ENCODE measurements around the gene REC8. TPM values are rescaled to one million over a fixed set of nuclear protein-coding genes. Genes with fewer than 3 reads are reported as not detected.

The REC8 gene
- total and polyA plus RNA-seq, 2 of the 13 experiments (the other 11 are each of a cell fraction or from before 2014, with no cell fraction given), result 3.4 to 14.7 TPM

DNA sequence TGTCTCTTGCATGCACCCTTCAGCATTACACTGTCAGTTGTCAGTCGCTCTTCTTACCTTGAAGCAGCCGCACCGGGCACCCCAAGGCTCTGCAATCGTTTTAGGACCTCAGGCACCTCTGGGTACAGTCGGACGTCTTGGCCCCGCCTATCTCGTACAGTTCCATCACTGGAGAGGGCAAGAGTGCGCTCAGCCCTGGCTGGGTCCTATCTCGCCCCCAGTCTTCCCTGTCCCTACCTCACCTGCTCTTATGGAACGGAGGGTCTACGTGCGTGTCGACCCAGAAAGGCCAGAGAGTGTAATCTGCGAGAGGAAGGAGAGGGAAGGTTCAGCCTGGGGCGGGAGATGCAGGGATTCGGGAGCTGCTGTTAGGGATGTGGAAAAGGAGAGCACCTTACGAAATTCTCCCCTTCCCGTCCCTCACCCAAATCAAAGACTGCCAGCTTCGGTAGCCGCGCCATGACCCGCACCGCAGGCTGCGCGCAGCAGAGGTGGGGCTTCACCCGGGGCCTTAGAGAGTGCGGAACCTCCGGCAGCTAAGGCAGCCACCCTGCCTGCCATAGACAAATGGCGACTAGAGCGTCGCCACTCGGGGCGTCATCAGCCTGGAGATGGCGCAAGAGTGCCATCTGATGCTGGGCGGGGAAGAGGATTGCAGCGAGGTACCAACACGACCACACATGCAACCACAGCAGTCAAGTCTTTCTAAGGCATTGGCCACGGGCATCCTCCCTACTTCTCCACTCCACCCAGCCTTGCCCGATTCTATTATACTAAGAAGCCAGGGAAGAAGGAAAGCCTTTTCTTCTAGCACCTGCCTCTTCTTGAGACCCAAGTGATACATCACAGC, 43.8 kb downstream of the REC8 start, which contains the start of gene MDP1 (continued):
- TF ChIP-seq, protein P1, sequence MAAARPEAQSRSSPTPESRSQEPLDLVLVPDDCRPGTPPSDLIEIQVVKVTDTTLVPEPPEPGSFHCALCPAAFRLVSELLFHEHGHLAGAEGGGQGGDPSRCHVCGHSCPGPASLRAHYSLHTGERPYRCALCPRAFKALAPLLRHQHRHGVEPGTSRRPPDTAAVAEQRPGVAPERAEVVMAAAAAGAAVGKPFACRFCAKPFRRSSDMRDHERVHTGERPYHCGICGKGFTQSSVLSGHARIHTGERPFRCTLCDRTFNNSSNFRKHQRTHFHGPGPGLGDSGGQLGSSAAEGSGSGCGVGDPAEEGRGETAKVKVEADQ (CRISPR knock-in tag; IDR thresholded peaks at IDR 0.05; ENCODE audit: borderline replicate concordance), result no peak
- TF ChIP-seq ZNF546 (CRISPR knock-in tag; conservative IDR thresholded peaks at IDR 0.05), result peak; percentile 99
- peak; percentile 99 for TF ChIP-seq ZNF510 (CRISPR knock-in tag; IDR thresholded peaks at IDR 0.05; ENCODE audit: low read depth)
- TF ChIP-seq, protein P2, sequence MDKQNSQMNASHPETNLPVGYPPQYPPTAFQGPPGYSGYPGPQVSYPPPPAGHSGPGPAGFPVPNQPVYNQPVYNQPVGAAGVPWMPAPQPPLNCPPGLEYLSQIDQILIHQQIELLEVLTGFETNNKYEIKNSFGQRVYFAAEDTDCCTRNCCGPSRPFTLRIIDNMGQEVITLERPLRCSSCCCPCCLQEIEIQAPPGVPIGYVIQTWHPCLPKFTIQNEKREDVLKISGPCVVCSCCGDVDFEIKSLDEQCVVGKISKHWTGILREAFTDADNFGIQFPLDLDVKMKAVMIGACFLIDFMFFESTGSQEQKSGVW (CRISPR knock-in tag; IDR thresholded peaks at IDR 0.05; ENCODE audit: borderline replicate concordance), result no peak
- no peak for TF ChIP-seq ZFP36 (IDR thresholded peaks at IDR 0.05; ENCODE audit: borderline replicate concordance, low read depth, low read length, partially characterized antibody)
- no peak for TF ChIP-seq ZNF33B (CRISPR knock-in tag; IDR thresholded peaks at IDR 0.05)
- peak; percentile 96 for TF ChIP-seq ZBTB7B (CRISPR knock-in tag; IDR thresholded peaks at IDR 0.05)
- TF ChIP-seq KDM1A (CRISPR knock-in tag; IDR thresholded peaks at IDR 0.05), result peak; percentile 94
- TF ChIP-seq, protein P3, sequence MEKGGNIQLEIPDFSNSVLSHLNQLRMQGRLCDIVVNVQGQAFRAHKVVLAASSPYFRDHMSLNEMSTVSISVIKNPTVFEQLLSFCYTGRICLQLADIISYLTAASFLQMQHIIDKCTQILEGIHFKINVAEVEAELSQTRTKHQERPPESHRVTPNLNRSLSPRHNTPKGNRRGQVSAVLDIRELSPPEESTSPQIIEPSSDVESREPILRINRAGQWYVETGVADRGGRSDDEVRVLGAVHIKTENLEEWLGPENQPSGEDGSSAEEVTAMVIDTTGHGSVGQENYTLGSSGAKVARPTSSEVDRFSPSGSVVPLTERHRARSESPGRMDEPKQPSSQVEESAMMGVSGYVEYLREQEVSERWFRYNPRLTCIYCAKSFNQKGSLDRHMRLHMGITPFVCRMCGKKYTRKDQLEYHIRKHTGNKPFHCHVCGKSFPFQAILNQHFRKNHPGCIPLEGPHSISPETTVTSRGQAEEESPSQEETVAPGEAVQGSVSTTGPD (CRISPR knock-in tag; IDR thresholded peaks at IDR 0.05), result peak; percentile 67
- peak; percentile 99 for TF ChIP-seq ZNF766 (CRISPR knock-in tag; IDR thresholded peaks at IDR 0.05; ENCODE audit: borderline replicate concordance)
- TF ChIP-seq FOXC1 (CRISPR knock-in tag; IDR thresholded peaks at IDR 0.05; ENCODE audit: borderline replicate concordance), result peak; percentile 98
- TF ChIP-seq, protein P4, sequence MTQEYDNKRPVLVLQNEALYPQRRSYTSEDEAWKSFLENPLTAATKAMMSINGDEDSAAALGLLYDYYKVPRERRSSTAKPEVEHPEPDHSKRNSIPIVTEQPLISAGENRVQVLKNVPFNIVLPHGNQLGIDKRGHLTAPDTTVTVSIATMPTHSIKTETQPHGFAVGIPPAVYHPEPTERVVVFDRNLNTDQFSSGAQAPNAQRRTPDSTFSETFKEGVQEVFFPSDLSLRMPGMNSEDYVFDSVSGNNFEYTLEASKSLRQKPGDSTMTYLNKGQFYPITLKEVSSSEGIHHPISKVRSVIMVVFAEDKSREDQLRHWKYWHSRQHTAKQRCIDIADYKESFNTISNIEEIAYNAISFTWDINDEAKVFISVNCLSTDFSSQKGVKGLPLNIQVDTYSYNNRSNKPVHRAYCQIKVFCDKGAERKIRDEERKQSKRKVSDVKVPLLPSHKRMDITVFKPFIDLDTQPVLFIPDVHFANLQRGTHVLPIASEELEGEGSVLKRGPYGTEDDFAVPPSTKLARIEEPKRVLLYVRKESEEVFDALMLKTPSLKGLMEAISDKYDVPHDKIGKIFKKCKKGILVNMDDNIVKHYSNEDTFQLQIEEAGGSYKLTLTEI (CRISPR knock-in tag; conservative IDR thresholded peaks at IDR 0.05), result no peak
- TF ChIP-seq, protein P5, sequence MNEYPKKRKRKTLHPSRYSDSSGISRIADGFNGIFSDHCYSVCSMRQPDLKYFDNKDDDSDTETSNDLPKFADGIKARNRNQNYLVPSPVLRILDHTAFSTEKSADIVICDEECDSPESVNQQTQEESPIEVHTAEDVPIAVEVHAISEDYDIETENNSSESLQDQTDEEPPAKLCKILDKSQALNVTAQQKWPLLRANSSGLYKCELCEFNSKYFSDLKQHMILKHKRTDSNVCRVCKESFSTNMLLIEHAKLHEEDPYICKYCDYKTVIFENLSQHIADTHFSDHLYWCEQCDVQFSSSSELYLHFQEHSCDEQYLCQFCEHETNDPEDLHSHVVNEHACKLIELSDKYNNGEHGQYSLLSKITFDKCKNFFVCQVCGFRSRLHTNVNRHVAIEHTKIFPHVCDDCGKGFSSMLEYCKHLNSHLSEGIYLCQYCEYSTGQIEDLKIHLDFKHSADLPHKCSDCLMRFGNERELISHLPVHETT (CRISPR knock-in tag; conservative IDR thresholded peaks at IDR 0.05), result peak; percentile 92
- TF ChIP-seq, protein P6, sequence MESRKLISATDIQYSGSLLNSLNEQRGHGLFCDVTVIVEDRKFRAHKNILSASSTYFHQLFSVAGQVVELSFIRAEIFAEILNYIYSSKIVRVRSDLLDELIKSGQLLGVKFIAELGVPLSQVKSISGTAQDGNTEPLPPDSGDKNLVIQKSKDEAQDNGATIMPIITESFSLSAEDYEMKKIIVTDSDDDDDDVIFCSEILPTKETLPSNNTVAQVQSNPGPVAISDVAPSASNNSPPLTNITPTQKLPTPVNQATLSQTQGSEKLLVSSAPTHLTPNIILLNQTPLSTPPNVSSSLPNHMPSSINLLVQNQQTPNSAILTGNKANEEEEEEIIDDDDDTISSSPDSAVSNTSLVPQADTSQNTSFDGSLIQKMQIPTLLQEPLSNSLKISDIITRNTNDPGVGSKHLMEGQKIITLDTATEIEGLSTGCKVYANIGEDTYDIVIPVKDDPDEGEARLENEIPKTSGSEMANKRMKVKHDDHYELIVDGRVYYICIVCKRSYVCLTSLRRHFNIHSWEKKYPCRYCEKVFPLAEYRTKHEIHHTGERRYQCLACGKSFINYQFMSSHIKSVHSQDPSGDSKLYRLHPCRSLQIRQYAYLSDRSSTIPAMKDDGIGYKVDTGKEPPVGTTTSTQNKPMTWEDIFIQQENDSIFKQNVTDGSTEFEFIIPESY (CRISPR knock-in tag; IDR thresholded peaks at IDR 0.05), result 0 out of 2 replicates have a peak, but pooled peaks have one; percentile 71
- TF ChIP-seq KLF12 (CRISPR knock-in tag; IDR thresholded peaks at IDR 0.05; ENCODE audit: borderline replicate concordance), result peak; percentile 99
- TF ChIP-seq ZNF501 (CRISPR knock-in tag; IDR thresholded peaks at IDR 0.05), result peak; percentile 99
- 0 out of 2 replicates have a peak, but pooled peaks have one; percentile 31 for TF ChIP-seq CHCHD3 (CRISPR knock-in tag; IDR thresholded peaks at IDR 0.05)
- TF ChIP-seq ZNF20 (CRISPR knock-in tag; IDR thresholded peaks at IDR 0.05), result no peak

Data from HepG2 (cell line).